Dermis microvascular lymphatic vessel endothelial cell (primary cell): Measurements from ENCODE around the gene ANKRD50. TPM values are rescaled to one million over a fixed set of nuclear protein-coding genes. Genes with fewer than 3 reads are reported as not detected.

ENCODE experiments used
- DNase-seq, 2 donors: peaks; one replicate each; pipeline versions ENCODE4 v3.0.0 to v3.0.0-alpha.2; 2010; ENCODE audit warnings: low read depth in 2 of 2
- total RNA-seq: library from RNA; depleted of rRNA; stranded (reverse); fragments of >200 nt; gene quantifications from 2 replicates; pipeline ENCODE4 v1.2.1, GENCODE V29; 2014

The ANKRD50 gene, protein sequence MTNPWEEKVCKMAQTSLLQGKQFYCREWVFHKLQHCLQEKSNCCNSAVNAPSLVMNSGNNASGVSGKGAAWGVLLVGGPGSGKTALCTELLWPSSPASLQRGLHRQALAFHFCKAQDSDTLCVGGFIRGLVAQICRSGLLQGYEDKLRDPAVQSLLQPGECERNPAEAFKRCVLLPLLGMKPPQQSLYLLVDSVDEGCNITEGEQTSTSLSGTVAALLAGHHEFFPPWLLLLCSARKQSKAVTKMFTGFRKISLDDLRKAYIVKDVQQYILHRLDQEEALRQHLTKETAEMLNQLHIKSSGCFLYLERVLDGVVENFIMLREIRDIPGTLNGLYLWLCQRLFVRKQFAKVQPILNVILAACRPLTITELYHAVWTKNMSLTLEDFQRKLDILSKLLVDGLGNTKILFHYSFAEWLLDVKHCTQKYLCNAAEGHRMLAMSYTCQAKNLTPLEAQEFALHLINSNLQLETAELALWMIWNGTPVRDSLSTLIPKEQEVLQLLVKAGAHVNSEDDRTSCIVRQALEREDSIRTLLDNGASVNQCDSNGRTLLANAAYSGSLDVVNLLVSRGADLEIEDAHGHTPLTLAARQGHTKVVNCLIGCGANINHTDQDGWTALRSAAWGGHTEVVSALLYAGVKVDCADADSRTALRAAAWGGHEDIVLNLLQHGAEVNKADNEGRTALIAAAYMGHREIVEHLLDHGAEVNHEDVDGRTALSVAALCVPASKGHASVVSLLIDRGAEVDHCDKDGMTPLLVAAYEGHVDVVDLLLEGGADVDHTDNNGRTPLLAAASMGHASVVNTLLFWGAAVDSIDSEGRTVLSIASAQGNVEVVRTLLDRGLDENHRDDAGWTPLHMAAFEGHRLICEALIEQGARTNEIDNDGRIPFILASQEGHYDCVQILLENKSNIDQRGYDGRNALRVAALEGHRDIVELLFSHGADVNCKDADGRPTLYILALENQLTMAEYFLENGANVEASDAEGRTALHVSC (N-terminal part only)
- 41.6 and 58.8 TPM in 2 replicates for total RNA-seq

GRCh38 chr4:124712372-124713184, at the start of gene ANKRD50:
TSS of gene ANKRD50 (minus strand) at chr4:124712732. CDS start at chr4:124710511, 2,221 bp downstream.
- DNase-seq = peak; percentile 56 to 95

GRCh38 chr4:124757126-124757525, 44.6 kb upstream of the ANKRD50 start:
- no peak for DNase-seq

DNA sequence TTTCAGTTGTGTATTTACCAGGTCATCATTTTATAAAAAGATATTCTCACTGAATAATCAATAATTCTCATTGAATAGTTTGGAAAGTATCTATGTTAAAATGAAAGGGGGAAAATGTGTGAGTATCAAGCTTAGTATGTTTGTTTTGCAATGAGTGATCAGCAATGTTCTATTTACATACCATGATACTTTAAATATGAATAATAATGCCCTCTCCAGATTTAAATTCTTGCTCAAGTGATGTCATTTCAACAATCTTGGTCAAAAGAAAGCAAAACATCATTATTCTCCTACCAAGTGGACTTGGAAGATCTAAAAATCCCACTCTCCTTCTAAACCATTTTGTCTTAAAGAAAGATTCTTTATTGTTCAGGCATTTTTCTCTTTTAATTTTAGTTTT, 42.1 kb upstream of the ANKRD50 start:
- no peak for DNase-seq

DNA sequence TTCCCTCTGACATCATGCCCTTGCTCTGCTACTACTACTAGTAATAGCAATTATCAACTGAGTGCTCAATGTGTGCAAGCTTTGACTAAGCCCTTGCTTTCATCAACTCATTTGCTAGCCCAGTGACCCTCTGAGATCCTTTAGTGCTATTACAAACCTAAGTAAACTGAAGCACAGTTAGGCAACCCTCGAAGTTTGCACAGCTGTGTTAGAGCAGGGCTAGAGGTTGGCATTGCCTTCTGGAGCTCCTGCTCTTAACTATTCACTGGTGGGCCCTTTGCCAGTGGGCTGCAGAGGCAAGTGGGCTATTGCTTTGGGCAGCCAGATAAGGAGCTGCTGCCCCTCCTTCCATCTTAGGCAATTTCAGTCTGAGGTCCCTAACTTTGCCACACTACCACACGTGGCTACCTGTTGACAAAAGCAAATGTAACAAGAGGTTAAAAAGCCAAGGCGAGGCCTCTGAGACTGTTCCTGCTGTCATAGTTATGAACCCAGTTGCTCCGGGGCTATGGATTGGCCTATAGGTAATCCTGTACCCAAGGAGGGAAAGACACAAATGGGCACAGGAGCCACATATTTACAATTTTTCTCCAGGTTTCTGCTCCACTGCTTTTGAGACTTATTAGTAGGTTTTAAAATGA, 41.5 kb upstream of the ANKRD50 start:
- no peak for DNase-seq

- DNase-seq = no peak
Observed at GRCh38 chr4:124749421-124749820, 36.9 kb upstream of the ANKRD50 start.

GRCh38 chr4:124748965-124749364, 36.4 kb upstream of the ANKRD50 start:
- DNase-seq = no peak

DNA sequence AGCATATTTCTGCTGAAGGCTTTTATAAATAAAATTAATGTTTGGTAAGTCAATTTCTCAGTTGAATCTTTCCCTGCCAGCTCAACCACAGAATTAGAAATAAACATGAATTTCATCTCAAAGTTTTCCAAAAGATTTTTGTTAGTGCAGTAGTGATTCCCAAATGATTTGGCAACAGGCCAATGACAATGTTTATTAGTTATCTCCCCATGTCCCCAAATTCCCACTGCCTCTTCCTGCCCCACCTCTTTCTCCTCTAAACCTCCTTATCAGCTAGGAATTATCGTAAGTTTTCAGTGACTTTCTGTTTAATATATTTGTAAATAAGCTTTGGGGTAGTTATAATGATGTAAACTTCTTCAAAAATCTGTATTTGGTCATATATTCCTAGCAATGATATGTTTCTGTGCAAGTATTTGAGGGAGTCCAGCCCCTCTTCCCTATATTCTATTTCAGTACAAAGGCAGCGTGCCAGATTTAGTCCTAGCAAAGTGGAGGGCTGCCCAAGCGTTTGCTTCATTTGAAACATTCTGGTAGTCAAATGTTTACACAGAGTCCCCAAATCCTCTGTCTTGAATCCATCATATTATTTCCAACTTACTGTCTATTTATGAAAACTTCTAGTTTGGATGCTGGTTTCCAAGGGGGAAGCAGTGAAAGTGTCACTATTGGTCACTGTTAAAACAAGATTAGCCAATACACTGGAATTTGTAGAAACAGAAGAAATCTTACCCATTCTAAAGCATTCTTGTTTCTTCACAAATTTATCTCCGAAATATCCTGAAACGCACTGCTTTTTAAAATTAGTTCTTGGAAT, 33.7 kb upstream of the ANKRD50 start:
- no peak for DNase-seq

DNA sequence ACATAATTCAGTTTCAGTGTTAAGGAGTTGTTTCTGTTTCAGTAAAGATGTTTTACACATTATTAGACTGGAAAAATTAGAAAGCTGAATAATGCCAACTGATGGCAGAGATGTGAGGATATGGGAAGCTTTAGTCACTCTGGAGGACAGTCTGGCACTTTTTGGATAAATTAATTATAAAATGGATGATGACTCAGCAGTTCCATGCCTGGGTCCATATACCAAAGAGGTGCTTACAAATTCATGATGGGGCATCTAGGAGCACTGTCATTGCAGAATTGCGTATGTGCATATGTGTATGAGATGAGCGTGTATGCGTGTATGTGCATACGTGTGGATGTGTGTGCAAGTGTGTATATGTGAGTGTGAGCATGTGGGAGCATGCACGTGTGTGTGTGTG, 31.2 kb upstream of the ANKRD50 start:
- no peak for DNase-seq

DNA sequence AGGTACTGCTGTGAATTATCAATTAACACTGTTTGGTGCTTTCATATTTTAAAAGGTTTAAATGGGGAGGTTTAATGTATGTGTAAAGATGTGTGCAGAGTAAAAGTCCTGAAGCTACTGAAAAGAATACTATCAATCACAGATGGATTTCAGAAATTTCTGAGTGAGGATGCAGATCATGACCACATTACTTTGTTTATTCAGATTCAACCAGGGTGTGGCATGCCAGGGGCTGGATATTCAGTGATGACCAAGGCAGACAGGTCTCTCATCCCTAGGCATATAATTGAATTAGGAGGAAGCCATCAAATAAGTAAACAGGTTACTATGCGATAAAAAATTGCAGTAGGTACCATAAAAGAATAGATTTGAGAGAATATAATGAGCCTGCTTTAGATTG, 28.0 kb upstream of the ANKRD50 start:
- DNase-seq = no peak

- DNase-seq = no peak
Observed at GRCh38 chr4:124738994-124739393, 26.5 kb upstream of the ANKRD50 start.

DNA sequence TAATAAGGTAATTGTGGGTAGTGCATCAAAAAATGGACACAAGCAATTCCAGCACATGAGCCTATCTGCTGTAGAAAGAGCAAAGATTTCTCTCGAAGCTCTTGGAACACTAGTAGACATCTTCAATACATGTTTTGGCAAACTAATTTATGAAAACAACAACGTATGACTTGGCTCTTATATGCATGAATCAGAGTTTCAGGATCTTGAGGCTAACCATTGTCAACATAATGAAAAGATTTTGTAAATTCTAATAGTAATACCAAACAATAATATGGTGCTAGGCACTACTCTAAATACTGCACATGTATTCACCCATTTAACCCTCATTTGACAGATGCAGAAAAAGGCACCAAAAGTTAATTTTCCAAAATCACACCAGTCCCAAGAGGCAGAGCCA, 25.1 kb upstream of the ANKRD50 start:
- no peak for DNase-seq

DNA sequence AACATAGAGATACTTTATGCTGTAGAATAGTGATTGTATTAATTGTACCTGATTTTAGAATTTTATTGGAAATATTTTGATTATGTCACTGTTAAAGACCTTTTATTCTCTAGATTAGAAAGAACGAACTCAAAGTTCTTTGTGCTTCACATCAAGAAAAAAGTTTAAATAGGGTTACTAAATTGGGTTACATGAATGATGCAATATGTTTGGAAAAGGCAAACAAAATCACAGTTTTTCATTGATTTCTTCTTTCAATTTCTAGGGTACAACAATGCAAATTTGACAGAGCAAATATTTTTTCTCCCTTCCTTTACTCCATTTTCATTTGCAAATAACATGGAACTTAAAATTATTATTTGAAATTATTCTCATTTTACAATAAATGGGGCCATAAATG, 24.0 kb upstream of the ANKRD50 start:
- no peak for DNase-seq

DNA sequence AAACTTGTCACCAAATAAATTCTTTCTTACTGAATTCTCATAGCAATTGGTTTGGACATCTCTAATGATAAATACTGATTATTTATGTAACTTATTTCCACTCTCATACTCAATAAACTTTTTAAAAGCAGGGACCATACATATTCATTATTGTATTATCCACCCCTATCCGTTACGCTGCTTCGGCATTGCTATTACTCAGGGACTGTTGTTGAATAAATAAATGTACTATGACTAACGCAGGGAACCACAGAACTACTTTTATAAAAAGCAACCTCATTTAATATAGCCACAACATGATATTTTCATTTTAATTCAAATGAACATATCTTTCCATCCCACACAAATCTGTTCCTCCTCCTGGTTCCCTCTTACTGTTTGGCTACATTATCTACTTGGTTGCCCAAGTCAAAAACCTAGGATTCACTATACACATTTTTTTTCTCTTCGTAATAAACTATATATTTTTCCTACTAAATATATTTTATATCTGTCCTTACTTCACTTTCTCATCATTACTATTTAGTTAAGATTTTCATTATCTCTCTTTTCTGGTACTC, 14.9 kb upstream of the ANKRD50 start:
- DNase-seq = no peak

- DNase-seq = no peak
Observed at GRCh38 chr4:124726269-124726668, 13.7 kb upstream of the ANKRD50 start.

DNA sequence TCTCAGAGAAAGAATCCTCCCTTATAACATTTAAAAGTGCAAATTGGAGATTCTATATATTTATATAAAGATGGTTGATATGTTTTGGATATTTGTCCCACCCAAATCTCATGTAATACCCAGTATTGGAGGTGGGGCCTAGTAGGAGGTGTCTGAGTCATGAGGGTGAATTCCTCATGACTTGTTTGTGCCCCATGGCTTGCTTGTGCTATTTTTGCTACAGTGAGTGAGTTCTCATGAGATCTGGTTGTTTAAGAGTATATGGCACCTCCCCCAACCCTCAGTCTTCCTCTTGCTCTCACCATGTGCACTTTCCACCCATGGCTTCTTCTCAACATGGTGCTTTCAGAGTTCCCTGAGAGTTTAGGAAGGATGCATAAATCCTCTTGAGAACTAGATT, 9.5 kb upstream of the ANKRD50 start:
- no peak for DNase-seq

- DNase-seq = no peak
Observed at GRCh38 chr4:124717101-124717500, 4.6 kb upstream of the ANKRD50 start.

GRCh38 chr4:124713185-124713592, 657 bp upstream of the ANKRD50 start:
- DNase-seq = peak; percentile 55 to 86

GRCh38 chr4:124711471-124712371, 811 bp downstream of the ANKRD50 start:
- peak; percentile 36 to 82 for DNase-seq

DNA sequence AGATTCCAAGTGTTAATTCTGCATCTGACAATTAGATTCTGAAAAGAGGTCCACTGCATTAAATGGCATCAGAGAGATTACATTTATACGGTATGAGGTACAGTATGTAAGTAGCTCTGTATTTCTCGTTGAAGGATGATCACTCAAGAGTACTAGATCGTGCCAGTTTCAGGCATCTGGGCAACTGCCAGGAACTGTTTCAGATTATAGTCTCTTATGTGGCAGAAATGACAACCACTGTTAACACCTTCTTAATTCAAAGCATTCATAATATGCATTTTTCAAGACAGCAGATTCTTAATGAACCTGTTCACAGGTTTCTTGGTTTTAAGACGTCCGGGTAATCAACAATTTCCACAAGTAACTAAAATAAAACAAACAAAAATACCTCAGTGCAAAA, 1.6 kb downstream of the ANKRD50 start:
- peak in 1 of 2 donors; percentile 28 for DNase-seq
